A549 treated with CpdA at 1 μM for 4 hours (cell line): ENCODE results near the gene SERINC4. TPM values are rescaled to one million over a fixed set of nuclear protein-coding genes. Genes with fewer than 3 reads are reported as not detected.

Experiments used
- total RNA-seq: library from RNA; stranded (reverse); fragments of 200-300 nt; extraction: Qiagen RNA extraction; gene quantifications from 5 replicates; pipeline ENCODE4 v1.2.3, GENCODE V29; 2022; ENCODE audit warnings: low read depth

Gene SERINC4
- total RNA-seq: 0.05 to 0.12 TPM (median 0.08 TPM) in 4 of 5 replicates, not detected in the other

DNA sequence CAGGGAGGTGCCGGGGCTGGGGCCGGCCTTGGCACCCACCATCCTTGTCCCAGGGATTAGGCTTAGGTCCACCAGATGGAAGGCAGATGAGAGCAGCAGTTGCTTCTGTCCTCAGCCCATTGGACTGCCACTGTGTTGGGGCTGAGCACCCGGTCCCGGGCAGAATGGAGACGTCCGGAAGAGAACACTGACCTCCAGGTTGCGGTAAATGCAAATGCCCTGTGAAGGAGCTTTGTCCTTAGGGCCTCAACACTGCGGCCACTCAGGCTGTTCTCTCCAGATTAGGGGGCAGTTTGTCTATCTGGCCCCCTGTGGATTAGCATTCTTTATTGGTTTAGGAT is at the start of gene SERINC4:
SERINC4 (minus strand) TSS at position 276 of the 341 bp plus-strand sequence; CDS start at position 42, 234 bp downstream.

DNA sequence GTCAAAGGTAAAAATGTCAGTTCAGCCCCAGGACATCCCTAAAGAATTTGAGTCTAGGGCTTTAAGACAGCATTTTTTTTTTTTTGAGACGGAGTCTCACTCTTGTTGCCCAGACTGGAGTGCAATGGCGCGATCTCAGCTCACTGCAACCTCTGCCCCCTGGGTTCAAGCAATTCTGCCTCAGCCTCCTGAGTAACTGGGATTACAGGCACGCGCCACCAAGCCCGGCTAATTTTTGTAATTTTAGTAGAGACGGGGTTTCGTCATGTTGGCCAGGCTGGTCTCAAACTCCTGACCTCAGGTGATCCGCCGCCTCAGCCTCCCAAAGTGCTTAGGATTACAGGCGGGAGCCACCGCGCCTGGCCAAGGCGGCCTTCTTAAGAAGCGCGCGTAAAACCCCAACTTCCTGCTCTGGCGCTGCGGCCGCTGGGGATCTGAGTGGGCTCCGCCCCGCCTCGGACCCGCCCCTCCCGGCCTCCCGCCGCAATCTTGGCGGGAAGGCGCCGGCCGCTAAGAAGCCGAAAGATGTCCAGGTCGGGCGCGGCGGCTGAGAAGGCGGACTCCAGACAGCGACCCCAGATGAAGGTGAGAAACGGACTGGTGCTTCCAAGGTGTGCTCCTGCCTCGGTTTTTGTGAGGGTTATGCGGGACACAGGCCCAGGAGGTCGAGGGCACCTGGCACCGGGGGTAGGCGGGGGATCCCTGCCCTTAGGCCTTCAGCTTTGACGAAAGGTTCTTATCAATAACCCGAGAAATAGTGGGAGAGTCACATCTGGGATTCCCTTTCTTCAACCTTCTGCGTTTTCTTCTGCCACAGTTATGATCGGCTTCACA is 26.7 kb upstream of the SERINC4 start, which contains the start of gene WDR76:
WDR76 (plus strand) TSS at position 495 of the 834 bp plus-strand sequence; CDS start at position 526, 31 bp downstream.

DNA sequence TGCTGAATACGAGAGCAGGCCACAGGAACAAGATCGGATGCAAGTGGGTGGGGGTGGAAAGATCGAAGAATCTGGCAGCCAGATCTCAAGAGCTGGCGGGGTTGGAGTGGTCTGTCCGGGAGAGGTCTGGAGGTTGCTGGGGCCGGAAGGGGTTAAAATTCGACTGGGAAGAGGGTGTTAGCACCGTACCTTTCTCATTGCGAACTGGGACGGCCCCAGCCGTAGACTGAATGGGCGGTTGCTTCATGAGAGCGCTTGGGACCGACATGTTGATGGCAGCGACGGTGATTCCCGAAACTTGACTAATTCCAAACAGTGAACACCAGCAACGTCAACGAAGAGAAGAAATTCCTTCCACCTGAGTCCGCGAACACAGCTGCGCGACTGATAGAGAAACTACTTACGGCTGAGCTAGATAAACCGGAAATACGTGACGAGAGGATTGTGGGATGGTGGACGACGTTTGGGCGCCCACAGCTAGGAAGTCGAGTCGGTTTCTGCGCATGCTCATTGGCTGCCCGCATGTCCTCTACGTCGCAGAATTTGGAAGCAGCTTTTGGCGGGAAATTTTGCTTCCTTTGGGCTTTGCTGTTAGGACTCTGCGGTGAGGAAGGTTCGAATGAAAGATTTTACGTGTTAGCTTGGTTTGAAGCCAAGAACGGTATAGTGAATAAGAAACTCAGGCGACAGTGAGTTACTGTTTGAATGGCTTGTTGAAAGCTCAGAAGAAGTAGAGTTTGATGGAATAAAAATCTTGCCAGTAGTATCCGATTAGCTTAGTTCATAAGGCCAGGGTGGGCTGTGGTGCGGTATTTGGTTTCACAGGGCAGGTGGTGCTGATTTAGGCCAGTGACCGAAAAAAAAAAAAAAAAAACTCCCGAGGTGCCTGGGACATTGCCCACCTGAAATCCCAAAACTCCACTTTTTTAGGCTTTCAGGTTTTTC is 24.6 kb upstream of the SERINC4 start, which contains the start of gene MFAP1:
MFAP1 (minus strand) TSS at position 389 of the 945 bp plus-strand sequence; CDS start at position 268, 121 bp downstream.

DNA sequence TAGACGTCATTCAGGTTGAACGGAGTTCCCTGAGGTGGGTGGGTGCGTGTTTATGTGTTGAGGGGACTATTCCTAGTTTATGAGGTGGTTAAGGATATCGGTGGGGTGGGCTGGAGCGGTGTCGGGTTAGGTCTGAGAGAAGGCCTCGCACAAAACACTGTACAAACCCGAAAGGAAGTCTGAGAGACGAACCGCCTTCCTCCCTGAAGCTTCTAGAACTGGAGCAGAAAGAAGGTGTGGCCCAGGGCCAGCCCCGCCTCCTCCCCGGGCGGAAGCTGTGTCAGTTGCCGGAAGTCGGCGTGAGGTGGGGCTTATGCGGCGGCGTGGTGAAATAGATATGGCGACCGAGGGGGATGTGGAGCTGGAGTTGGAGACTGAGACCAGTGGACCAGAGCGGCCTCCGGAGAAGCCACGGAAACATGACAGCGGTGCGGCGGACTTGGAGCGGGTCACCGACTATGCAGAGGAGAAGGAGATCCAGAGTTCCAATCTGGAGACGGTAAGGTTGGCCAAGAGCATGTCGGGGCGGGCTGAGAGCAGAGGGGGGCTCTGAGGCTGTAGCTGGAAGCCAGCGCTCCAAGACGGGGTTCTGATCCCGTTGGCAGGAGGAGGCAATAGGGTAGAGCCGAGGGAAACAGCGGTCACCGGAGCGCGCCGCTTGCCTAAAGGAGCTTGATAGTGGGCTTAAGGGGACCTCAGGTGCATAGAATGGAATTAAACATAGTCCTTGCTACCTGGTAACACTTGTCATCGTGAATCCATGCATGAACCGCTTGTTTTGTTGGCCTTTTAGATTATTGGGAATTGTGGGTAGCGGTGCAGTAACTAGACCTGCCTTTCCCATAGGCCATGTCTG is 494 bp upstream of the SERINC4 start, which contains the start of gene HYPK:
HYPK (plus strand) TSS at position 314 of the 856 bp plus-strand sequence; CDS start at position 338, 24 bp downstream.

DNA sequence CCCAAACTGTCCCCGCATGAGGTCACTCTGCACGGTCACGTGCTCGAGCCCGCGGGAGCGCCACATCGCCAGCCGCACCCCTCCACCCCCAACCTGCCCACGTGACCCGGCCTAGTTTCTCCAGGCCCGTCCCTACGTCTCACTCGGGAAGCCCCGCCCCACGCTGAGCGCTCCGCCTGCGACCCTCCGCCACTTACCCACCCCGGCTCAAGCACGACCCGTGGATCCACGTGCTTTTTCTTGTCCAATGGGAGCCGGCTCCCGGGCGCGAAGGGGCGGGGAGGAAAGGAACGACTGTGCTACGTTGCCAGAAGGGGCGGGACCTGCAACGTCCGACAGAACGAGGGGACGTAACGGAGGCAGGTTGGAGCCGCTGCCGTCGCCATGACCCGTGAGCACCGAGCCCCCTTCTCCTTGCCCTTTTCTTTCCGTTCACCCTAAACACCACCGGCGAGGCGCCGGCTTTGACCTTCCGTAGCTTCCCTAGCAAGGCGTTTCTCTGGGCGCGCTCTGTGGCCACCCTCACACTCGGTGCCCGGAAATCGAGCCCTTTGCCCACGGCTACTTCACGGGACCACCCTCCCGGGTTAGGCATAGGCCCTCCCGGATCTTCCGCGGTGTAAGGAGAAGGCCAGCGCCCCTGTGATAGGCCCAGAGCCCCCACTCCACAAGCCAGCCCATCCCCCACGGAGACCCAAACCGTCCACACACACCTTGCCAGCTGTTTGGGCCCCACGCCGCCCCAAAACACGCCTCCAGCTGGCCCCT is 7.8 kb downstream of the SERINC4 start, which contains the start of gene SERF2:
SERF2 (plus strand) TSS at position 328 of the 768 bp plus-strand sequence; CDS start at position 385, 57 bp downstream.

DNA sequence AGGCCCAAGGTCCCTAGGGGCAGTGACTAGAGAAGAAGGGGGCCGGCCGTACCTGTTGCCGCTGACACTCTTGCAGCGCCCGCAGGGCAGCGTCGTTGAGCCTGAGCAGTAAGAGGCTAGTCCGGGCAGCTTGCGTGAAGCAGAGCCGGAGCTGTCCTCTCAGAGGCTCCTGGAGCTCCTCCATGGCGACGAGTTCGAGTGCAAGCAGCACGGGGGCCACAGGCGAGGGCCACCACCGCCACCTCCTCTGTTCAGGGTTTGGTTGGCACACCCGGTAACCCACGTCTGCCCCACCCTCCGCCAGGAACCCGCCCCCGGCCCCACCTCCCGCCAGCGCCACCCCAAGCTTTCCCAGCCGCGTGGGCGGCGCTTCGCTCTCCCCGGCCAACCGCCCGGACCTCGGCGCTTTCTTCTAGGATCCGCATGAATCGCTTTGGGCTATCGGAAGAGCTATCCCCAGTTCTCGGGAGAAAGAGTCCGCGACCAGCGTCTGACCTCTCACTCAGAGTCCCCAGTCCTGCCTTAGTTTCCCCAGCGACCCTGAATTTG is 23.2 kb downstream of the SERINC4 start, which contains the start of gene ELL3:
ELL3 (minus strand) TSS at position 249 of the 549 bp plus-strand sequence; CDS start at position 184, 65 bp downstream.

DNA sequence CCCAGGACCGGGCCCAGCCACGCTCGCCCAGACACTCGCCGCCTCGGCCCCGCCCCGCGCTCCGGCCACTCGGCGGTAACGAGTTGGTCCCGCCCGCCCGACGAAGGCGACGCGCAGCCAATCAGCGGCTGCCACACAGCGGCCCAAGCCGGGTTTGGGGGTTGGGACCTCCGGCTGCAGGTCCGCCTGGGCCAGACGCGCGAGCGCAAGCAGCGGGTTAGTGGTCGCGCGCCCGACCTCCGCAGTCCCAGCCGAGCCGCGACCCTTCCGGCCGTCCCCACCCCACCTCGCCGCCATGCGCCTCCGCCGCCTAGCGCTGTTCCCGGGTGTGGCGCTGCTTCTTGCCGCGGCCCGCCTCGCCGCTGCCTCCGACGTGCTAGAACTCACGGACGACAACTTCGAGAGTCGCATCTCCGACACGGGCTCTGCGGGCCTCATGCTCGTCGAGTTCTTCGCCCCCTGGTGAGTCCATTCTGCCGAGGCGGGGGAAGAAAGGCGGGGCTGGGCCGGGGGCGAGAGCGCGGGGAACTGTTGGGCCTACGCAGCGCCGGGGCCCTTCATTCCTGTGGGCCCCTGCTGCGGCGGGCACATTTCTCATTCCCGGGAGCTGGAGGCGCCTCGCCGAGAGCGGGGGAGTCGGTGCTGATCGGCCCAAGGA is 53.6 kb downstream of the SERINC4 start, which contains the start of gene PDIA3:
PDIA3 (plus strand) TSS at position 194 of the 658 bp plus-strand sequence; CDS start at position 296, 102 bp downstream.

Other genes starting within 250 kb of the SERINC4 start
- 5.1 to 8.1 TPM (median 5.8 TPM) in 5 replicates for gene PPIP5K1, start 210.0 kb downstream of the SERINC4 start, total RNA-seq
- 2.6 to 7.6 TPM (median 3.8 TPM) in 5 replicates for gene CKMT1B, start 206.2 kb downstream of the SERINC4 start, total RNA-seq
- gene STRC, start 181.4 kb downstream of the SERINC4 start, total RNA-seq: 0.09 to 0.45 TPM (median 0.13 TPM) in 5 replicates
- 0.40 to 3.4 TPM (median 0.84 TPM) in 5 replicates for gene CATSPER2, start 151.4 kb downstream of the SERINC4 start, total RNA-seq
- 1.2 to 3.3 TPM (median 2.4 TPM) in 5 replicates for gene CKMT1A, start 106.4 kb downstream of the SERINC4 start, total RNA-seq
- 284 to 371 TPM (median 365 TPM) in 5 replicates for gene PDIA3, start 53.8 kb downstream of the SERINC4 start, total RNA-seq
- 1.1 to 2.2 TPM (median 1.6 TPM) in 5 replicates for gene ELL3, start 23.3 kb downstream of the SERINC4 start, total RNA-seq
- gene SERF2, start 7.9 kb downstream of the SERINC4 start, total RNA-seq: 438 to 716 TPM (median 681 TPM) in 5 replicates
- 3.0 to 6.1 TPM (median 4.8 TPM) in 5 replicates for gene HYPK, start 379 bp upstream of the SERINC4 start, total RNA-seq
- 24.9 to 33.6 TPM (median 28.5 TPM) in 5 replicates for gene MFAP1, start 24.5 kb upstream of the SERINC4 start, total RNA-seq
- 10.5 to 15.0 TPM (median 12.0 TPM) in 5 replicates for gene WDR76, start 26.8 kb upstream of the SERINC4 start, total RNA-seq